Amniotic stem cell (primary cell): Measurements from ENCODE around the gene PHETA2.
A peak's percentile ranks its signal among the peaks of the same experiment; 100 is the strongest.
"Not testable (repeated sequence)": the region's sequence is repeated elsewhere in the genome, so short reads cannot be mapped to it uniquely, and the experiment has no call there.

ENCODE experiments used
- DNase-seq: peaks from one replicate; lab custom pipeline; 2025; lab: John Stamatoyannopoulos, UW

The PHETA2 gene

DNA sequence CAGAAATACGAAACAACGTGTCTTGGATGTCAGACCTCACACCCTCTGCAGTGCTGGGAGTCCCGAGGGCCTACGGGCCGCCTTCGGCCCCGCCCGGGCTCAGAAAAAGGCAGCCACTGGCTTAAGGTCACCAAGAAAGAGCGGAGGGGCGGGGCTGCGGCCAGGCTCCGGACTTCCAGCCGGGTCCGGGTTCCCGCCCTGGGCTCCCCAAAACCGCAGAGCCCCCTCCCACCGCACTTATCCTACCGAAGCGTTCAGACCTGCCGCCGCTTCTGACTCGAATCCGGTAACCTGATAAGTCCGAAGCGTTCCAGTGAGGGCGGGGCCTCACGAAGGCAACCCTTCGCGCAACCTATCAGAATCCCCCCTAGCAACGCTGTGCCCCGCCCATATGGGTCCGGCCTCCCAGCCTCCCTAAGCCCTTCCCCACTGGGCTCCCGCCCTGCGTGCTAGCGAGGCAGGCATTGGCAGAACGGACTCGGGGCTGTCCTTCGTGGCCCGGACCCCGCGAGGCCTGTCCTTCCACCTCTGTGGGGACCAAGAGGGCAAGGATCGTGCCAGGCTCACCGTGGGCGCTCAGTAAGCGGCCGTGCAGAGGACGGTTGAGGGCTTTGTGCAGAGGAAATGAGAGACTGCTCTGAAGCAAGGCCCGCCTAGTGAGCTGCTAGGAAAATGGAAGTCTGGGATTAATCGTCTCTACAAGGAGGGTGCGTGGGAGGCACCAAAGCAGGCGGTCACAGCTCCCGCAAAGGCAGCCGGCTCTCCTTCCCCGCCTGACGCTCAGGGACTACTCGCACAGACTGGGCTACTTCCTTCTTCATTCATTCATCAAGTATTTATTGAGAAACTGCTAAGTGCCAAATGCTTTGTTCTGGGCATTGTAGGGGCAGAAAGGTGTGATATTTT, 3.3 kb upstream of the PHETA2 start, which contains the start of gene NAGA:
Gene NAGA, minus strand, starts transcription at position 296 of the 906 bp plus-strand sequence. CDS start 515 bp downstream, outside the sequence.
- peak; percentile 95 for DNase-seq

DNA sequence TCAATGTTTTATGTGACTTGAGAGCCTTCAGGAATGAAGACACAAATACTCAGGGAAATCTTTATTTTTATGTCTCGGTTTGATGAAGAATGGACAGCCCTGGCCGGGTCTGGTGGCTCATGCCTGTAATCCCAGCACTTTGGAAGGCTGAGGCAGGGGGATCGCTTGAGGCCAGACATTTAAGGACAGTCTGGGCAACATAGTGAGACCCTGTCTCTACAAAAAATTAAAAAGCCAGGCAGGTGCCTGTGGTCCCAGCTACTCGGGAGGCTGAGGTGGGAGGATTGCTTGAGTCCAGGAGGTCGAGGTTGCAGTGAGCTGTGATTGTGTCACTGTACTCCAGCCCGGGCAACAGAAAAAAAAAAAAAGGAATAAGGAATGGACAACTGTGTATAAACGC, 2.5 kb upstream of the PHETA2 start:
- not testable (repeated sequence) for DNase-seq

DNA sequence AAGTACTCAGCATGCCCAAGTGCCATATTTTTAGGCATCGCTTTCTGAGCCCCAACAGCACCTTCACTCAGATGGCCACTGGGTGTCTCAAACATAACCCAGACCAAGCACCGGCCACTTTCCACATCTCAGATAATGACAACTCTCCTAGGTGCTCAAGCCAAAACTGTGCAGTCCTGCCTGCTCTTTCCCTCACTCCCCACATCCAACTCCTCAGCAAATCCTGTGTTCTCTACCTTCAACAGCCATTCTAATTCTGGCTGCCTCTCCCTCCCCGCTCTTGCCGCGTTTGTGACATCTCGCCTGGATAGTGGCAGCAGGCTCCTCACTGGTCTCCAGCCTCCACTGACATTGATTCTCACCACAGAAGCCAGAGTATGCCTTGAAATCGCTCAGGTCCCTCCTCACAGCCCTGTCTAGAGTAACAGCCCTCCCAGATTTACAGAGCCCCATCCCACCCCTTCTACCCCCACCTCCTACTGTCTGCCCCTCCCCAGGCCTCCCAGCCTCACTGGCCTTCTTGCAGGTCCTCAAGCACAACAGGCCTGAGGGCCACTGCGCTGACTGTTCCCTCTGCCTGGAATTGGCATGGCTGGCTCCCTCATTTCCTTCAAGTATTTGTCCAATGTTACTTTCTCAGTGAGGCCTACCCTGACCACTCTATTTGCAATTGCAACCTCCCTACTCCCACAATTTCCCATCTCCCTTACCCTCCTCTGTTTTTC, 1.3 kb upstream of the PHETA2 start:
- DNase-seq: no peak

DNA sequence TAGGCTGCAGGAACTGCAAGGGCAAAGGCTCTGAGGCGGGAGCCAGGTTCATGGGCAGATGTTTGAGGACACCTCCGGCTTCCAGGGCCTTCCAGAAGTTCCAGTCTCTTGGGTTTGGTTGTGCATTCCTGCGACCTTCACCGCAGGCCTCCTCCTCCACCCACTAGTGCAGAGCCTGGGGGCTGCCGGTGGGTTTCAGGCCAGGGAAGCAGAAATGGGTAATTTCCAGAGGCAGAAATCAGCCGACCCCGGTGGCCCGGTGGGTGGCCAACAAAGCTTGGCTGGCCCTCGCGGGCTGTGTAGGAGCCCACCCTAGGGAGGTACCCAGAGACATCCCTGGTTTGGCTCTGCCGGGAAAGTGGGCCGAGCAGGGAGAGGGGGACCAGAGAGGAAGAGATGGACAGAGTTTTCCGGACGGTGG, 417 bp upstream of the PHETA2 start:
- no peak for DNase-seq

DNA sequence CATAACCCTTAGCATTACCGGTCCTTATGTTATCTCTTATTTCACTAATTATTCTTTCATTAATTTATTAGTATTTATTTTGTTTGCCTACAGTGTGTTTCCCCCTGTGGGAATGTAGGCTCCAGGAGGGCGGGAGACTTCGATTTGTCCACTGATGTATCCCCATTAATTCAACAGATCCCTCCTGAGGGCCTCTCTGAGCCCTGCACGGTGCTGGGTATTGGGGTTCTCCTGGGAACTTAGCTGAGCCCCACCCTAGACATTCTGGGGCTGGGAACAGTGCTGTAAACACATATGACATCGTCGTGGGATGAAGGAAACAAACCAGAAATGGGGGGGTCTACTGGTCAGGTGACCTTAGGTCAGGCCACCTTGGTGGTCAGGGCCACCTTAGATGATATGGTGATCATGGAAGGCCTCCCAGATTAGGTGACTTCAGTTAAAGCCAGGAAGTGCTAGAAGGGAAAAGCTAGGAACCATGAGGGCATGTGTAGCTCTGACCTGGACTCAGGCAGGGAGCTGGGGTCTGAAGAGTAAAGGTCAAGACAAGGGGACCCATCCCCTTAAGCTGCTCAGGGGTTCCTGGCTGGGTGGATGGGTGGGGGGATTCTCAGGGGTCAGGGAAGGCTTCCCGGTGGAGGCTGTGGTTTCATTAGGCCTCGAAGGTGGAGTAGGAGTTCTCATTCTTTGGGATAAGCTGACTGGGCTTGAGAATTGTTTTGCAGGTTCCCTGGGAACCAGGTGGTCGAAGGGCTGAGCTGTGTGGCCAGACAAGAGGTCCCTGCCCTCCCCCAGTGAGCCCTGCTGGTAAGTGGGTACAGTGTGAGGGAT, 1.0 kb downstream of the PHETA2 start:
- DNase-seq: no peak

DNA sequence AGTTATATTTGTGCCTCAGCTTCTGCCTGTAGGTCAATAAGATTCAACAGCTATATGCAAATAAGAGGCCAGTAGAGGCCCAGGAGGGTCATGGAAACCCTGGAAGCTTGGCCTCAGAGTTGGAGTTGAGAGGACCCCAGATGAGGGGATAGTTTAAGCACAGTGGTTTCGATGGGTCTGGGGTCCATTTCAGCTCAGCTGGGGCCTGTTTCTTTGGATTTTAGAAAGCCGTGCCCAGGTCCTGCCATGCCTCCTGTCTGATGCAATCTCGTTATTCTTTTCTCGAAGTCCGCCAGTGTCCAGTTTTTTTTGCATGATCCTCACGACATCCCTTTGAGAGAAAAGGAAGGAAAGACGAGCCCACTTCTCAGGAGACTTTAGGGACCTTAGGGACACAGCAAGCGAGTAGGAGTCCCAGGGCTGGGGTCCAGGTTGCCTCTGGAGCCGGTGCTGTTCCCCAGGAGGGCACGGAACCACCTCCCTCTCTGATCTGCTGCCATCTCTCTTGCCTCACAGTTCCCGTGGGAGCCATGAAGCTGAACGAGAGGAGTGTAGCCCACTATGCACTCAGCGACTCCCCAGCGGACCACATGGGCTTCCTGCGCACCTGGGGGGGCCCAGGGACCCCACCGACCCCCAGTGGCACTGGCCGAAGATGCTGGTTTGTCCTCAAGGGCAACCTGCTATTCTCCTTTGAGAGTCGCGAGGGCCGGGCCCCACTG, 2.9 kb downstream of the PHETA2 start:
- DNase-seq: no peak

DNA sequence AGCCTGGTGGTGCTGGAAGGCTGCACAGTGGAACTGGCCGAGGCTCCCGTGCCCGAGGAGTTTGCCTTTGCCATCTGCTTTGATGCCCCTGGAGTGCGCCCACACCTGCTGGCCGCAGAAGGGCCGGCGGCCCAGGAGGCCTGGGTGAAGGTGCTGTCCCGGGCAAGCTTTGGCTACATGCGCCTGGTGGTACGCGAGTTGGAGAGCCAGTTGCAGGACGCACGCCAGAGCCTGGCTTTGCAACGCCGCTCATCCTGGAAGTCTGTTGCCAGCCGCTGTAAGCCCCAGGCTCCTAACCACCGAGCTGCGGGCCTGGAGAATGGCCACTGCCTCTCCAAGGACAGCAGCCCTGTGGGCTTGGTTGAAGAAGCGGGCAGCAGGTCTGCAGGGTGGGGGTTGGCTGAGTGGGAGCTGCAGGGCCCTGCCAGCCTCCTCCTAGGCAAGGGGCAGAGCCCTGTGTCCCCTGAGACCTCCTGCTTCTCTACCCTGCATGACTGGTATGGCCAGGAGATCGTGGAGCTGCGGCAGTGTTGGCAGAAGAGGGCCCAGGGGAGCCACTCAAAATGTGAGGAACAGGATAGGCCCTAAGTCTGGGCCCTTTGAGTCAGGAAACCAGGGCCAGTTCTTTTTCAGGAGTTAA, 3.6 kb downstream of the PHETA2 start:
- no peak for DNase-seq

DNA sequence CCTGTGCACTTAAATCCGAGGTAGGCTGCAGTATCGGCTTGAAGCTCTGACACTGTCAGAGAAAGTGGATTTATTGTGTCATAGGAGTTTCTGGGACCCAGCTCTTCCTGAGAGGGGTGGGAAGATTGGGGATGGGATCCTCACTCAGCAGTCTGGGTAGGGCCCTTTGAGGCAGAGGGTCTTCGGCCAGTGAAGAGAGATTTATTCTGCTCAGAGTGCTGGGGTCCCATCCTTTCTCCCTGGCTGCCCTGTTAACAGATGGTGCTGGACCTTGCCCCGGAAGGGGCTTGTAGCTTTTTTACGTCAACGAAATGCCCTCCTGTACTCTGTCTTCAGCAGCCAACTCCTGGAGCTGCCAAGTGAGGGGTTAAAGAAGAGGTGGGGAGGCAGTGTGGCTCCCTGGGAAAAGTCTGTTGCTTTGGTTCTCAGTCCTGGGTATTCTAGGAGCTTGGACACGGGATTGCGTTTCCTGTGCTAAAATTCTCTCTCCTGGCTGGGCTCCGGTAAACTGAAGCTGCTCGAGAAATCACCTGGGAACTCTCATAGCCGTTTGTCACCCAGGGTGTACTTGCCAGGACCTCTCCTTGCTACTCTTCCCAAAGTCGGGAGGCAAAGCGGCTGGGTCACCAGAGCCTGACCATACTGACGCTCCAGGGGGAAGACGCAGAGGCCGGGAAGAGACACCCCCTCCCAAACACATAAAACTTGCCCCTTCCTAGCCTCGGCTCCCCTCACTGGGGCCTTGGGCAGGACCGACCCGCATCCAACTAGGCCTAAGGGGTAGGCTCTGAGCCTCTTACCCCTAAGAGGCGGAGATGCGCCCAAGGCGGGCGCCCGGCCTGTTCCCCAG, 4.6 kb downstream of the PHETA2 start:
- DNase-seq: no peak

DNA sequence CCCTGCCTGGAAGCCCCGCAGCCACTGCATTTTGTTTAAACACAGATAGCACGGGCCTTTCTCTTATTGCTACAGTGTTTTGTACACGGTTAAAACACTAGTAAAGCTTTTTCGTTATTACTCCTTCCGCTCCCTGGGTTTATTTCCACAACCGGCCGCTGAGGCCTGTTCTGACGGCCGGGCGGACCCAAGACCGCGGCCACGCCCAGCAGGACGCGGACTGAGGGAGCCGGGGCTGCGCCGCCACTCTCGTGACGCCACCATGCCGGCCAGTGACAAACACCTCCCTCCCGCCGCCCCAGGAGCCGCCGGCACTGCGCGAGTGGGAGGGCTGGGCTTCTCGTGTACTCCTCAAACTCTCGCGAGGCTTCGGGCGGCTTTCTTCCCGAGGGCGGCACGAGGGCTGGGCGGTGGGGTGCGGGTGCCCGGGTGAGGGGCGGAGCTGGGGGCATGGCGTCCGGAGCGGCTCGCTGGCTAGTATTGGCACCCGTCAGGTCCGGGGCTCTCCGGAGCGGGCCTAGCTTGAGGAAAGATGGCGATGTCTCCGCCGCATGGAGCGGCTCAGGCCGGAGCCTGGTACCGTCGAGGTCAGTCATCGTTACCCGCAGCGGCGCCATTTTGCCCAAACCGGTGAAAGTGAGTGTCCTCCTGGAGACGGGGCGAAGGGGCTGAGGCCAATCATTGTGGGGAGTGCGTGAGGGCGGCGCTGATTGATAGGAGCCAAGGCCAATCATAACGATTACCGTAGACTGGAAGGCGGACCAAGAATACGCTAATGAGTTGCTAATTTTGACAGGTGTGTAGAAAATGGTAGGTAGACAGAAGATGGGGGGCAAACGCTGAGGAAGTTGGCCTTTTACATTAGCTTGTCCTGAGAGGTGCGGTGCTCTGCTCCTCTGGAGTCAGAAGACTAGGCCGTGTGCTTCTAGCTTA, 5.5 kb downstream of the PHETA2 start, which contains the start of gene SMDT1:
Gene SMDT1, plus strand, starts transcription at position 382 of the 933 bp plus-strand sequence. Its CDS starts 69 bp downstream, at position 451.
- peak; percentile 95 for DNase-seq

DNA sequence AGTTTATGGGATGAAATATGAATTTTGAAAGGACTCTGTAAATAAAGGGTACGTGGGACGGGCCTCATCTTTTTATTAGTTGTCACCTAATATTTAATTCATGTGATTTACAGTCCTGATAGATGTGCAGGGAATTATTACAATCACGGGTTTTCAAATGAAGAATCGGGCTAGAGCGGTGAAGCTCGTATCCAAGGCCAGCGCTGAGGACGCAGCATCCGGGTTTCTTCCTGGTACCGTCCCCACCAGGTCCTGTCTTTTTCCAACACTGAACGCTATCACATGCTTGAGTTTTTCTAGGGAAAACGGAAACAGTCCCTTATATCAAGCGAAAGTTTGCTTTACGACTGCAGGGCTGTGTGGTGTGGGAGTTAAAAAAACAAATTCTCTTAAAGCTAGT, 6.2 kb downstream of the PHETA2 start:
- peak; percentile 5 for DNase-seq

DNA sequence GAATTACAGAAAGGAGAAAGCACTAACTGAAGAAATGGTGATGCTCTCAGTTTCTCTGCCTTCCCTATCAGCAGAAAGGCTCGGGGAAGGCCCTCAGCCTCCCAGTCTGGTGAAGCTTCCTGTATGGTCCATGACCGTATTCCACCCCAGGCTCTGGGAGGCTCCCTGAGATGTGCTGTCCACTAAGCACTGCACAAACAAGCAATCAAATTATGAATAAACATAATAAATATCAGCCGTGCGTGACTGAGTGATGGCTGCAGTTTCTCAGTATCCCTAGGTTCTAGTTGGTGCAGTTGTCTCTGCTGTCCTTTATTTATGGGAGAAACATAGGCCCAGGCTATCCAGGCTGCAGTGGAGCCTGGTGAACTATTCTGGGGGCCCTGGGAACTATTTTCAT, 9.1 kb downstream of the PHETA2 start:
- DNase-seq: no peak

DNA sequence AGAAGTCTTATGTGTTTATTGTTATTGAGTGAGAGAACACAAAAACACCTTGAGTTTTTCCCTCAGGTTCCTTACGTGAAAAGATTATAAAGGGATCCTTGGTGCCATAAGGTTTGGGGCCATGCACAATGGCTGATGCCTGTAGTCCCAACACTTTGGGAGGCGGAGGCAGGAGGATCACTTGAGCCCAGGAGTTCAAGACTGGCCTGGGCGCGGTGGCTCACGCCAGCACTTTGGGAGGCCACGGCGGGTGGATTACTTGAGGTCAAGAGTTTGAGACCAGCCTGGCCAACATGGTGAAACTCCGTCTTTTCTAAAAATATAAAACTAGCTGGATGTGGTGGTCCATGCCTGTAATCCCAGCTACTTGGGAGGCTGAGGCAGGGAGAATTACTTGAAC, 10.8 kb downstream of the PHETA2 start:
- no peak for DNase-seq

DNA sequence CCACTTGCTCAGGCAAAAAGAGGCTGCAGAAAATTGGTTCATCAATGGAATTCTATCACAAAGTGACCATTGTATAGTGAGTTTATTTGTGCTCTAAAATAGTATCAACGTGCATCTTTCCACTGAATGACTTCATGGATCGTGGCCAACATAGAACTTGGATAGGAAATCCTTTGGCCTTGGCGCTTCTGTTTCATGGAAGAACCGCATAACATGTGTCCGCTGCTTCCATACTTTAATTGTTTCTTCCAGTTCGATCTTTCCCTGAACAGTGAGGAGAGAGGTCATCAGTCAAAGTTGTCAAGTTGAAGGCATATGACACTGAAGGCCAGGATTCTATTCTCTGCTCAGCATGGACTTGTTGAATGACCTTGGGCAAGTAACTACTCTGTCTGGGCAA, 12.0 kb downstream of the PHETA2 start:
- no peak for DNase-seq

DNA sequence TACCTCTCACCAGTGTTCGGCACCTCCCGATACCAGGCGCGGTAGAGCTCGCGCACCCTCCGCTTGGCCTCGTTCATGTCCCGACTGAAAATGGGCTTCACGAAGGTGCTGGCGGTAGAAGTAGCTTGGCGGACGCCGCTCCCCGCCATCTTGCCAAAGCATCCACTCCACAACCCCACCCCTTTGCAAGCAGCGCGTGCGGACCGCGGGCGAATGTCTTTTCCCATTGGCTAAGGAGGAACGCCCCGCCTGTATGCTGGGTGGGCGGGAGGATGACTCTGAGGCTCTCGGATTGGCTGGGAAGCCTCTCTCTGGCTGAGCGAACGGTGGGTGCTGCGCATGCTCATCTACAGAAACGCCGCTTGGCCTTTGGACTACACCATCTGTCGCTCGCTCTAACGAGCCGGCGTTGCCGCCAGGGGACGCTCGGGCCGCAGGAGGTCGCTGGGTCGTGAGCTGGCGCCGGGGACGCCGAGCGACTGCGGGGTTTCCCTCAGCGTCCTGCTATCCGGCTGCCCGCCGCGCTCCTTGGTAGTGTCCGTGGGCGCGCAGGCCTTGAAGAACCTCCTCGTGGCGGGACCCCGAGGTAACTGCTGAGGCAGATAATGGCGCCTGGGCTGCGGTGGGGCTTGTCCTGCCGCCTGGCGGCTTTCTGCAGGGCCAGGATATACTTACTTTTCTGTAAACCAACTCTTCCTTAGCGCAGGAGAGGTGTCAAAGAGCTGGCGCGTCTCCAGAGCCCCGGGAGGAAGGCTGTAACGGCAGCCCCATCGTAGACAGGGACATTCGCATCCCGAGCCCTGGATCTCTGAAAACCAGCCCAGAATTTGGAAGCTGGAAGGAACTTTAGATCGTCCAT, 16.8 kb downstream of the PHETA2 start, which contains the start of gene NDUFA6:
Gene NDUFA6, minus strand, starts transcription at position 177 of the 859 bp plus-strand sequence. Its CDS starts 28 bp downstream, at position 149.
- peak; percentile 98 for DNase-seq

DNA sequence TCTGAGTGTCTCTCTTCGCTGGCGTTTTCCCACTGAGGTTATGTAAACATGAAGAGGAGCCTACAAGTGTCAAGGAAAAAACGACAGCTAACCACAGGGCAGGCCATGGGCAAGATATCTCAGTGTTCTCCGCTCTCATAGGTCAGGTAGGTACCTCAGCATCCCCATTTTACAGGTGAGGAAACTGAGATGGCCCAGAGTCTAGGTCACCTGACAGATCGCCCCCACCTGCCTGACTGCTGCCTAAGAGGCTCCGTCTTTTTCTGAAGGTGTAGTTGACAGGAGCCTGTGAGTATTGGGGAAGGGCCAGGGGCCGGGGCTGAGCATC, 17.4 kb downstream of the PHETA2 start:
- no peak for DNase-seq

DNA sequence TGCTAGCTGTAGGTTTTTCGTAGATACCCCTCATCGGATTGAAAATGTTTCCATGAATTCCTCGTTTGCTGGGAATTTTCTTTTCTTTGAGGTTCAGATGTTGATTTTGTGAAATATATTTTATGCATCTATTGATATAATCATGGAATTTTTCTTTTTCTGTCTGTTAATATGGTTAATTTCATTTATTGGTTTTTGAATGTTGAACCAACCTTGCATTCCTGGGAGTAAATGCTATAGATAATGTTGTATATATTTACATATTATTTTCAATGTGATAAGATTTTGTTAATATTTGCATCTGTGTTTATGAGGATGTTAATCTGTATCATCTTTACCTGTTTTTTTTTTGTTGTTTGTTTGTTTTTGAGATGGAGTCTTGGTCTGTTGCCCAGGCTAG, 27.2 kb downstream of the PHETA2 start:
- DNase-seq: no peak

DNA sequence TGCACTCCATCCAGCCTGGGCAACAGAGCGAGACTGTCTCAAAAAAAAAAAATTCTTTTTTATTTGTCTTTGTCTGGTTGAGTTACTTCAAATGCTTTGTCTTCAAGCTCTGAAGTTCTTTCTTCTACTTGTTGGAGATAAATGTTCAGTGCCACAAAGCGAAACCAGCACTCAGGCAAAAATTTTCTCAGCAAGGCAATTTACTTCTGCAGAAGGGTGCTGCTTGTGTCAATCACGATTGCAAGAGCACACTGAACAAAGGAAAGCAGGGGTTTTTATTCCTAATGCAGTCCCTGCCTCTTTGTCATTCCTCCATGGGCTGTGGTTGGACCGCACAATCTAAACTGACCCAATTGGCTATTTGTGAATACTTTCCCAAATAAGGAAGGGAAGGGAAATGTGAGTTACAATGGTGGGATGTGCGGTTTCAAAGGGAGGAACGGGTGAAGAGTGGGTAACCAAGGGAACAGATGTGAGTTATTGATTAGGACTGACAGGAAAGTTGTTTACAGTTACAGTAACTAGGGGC, 30.3 kb downstream of the PHETA2 start:
- not testable (repeated sequence) for DNase-seq

DNA sequence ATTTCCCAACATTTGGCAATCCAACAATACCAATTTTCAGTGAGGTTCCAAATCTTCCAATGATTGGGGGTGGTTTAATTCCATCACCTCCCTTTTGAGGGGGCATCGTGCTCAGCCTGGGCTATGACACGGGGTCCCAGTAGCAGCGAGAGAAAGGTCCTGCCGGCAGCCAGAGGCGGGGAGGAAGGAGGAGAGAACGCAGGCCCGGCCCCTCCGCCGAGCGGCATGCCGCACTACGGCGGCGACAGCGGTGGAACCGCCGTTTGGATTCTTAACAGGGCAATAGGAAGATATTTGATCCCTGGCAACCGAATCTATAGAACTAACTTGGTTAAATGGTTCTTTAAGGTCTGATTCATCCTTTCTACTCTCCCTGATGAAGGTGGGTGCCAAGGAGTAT, 34.8 kb downstream of the PHETA2 start:
- no peak for DNase-seq
